GM18505 (cell line): Measurements from ENCODE around the gene NPS.

Experiments used
- ATAC-seq: cut with Tn5 transposase; IDR thresholded peaks from one replicate; pipeline ENCODE4 v1.9.1; 2021; ENCODE audit not compliant: unreplicated experiment
- POLR2A ChIP-seq: IDR thresholded peaks from 4 replicates; pipeline ENCODE4 v1.6.1; 2011; ENCODE audit warnings: borderline replicate concordance; ENCODE audit not compliant: insufficient read depth, insufficient read length; ENCODE audit errors: extremely low read depth

The NPS gene

DNA sequence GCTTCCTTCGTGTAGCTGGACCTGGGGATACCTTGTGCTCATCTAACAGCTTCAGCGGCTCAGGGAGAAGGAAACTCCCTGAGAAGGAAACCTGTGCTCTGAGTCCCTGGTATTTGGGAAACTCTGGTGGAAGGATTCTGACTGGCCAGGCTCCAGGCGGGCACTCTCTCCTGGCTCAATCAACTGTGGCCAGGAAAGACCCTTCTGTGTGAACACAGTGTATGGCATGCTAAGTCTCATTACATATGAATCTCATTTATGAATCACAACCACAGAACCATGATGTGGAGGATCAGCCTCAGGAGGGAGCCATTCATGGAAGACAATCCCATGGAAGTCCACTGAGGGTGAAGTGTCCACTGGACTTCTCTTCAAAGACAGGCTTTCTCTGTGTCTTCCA lies 20.9 kb downstream of the NPS start:
- no peak for TF ChIP-seq POLR2A

DNA sequence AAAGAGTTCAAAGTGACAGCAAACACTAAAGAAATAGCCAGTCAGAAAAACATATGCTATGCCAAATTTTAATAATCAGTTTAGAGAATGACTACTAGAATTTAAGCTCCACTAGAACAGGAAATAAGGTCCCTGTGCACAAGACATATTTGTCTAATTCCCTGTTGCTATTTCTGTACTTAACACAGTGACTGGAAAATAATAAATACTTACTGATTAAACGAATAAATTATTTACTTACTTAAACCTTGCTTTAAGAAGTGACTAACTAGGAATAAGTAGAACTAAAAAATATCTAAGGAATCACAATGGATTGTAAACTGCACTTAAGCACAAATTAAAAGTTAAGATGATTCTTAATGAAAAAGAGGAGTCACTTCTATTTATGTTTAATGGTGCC lies 22.3 kb downstream of the NPS start:
- TF ChIP-seq POLR2A = no peak
- no peak for ATAC-seq

More for the DNA sequence above, 20.9 kb downstream of the NPS start:
- ATAC-seq = no peak

DNA sequence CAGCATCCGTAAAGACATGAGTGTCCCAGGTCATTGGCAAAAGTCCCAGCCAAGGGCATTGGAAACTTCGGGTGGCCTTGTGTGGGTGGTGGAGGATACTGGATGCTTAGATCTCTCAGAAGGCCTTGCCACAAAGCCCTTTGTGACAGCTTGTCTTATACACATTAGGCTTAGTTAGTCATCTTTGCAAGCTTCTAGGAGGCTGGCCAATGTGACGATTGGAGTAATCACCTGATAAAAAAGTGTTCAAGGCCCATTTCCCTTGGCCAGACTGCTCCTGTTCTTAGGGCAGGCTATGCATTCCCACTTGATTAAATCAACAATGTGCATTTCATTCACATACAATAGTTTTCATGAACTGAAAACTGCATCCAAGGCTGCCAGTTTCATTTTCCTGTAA lies 26.9 kb downstream of the NPS start:
- ATAC-seq = no peak
- no peak for TF ChIP-seq POLR2A

DNA sequence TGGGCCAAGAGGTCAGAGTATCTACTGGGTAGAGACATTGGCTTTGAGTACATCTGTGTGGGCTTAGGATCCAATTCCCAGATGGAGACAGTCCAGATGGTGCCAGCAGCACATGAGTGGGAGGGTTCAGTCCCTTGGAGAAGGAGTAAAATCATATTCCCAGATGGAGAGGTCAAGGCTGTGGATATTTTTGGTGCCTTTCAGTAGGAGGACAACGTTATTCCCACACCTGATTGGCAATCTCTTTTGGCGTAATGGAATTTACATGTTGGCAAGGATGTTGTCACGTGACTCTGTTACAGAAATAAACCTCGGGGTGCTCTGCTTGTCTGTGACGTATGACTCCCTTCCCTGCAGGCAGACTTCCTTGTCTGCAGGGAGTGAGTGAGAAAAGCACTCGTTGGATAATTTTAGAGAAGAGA lies 27.6 kb downstream of the NPS start:
- no peak for ATAC-seq

DNA sequence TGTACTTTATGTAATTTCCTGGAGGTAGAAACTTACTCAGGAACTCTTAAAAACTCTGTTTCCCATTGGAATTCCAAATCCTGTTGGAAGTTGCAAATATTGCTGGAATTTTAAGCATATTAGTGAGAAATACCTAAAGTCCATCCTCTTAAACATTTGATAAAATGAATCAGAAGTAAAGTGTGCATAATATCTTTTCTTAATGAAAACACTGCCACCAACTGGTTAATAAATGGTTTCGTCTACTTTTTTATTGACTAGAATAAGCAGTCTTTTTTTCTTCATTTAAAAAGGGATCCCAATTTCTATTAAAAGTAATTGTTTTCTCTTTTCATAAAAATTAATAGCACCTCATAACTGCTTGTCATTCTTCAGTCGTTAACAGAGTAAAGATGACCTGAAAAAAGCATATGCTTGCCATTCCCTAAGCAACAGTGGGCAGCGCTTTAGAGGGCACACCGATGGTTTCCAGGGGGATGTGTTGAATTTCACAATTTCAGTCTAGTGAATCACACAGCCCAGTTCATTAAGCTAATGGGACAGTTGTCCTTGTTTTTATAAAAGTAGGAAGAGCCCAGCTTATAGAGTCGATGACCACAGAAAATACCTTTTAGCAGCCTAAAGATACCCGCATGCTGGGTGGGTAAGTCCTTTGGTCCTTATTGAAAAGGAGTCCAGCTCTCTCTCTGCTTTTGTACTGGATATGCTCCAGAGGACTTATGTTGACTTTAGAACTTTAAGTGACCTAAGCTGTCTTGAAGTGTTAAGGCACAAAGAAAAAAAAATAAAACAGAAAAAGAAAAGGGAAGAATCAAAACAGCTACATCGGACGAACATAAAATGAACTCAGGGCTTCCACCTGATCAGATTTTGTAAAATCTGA lies 28.5 kb downstream of the NPS start:
- no peak for ATAC-seq
- TF ChIP-seq POLR2A = no peak

More for the DNA sequence above, 27.6 kb downstream of the NPS start:
- no peak for TF ChIP-seq POLR2A

DNA sequence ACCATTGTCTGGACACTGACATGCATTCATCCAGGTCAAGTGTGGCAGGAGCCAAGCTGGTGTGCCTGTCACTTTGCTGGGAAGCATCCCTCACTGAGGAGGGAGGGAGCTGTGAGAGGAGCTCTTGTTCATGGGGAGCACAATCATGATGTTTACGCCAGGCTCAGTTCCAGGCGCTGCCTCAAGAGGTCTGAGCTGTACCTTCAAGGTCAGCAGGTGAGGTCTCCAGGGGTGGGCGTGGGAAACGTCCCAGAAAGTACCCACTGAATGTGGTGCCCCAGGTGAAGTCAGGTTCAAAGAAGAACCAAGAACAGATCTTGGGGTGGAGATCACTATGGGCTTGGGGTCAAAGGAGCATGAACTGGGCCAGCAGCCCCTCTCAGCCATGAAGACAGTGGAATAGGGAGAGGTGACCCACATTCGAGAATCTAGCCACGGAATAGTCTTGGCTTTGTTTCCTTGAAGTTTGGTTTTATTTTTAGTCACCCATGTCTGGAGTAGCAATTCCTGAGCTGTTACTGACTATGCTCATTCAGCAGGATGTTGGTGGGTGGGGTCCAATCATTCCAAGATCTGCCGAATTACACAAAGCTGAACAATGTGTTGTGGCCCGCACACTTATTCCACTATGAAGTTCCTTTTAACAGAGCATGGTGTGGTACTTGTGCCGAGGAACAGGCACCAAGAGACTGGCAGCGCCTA lies 29.3 kb downstream of the NPS start:
- TF ChIP-seq POLR2A = no peak
- ATAC-seq = no peak

DNA sequence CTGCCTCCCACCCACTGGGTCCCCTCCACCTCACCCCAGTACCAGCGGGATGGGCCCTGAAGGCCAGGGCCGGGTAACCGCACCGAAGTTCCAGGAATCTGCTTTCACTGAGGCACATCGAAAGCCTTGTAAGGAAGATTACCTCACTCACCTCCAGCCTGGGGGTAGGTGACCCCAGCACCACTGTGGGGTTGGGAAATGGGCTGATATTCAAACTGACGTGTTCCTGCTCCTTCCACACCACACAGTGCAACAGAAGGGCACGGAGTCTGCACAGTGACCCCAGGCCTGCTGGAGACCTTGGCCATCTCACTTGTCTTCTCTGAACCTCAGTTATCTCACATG lies 29.8 kb downstream of the NPS start:
- TF ChIP-seq POLR2A = no peak
- no peak for ATAC-seq

DNA sequence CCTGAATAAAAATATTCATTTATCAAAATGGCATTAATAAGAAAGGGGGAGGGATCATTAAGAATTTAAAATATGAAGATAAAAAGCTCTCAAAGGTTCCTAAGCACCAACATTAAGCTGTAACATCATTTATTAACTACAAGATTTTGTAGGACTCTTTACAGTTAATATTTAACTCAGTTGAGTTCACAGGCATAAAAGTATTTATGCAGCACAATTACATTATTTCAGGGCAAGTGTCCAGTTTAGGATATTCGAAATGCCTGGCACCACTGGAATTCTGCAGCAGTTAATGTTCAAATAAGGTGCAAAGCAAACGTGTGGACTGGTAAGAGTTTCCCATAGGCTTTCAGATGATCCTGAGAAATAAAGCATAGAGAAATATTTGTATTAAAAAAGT lies 30.5 kb downstream of the NPS start:
- TF ChIP-seq POLR2A = no peak
- ATAC-seq = no peak

DNA sequence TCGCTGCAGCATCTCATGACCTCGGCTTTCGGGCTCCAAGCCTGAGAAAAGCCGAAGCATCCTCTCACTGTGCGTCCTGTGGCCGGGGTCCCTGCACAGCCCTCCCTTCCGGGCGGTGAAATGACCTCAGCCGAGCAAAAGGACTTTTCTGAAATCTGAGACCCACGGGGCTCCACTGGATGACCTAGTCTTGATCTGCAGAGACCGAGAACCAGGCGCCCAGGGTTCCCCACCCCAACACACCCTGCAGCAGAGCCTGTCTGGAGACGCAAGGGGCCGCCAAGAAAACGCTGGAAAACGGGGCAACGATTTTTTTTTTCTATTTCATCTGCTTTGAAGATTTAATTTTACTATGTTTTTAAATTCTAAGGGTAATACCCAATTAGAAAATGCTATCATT lies 31.7 kb downstream of the NPS start:
- no peak for TF ChIP-seq POLR2A
- ATAC-seq = no peak

DNA sequence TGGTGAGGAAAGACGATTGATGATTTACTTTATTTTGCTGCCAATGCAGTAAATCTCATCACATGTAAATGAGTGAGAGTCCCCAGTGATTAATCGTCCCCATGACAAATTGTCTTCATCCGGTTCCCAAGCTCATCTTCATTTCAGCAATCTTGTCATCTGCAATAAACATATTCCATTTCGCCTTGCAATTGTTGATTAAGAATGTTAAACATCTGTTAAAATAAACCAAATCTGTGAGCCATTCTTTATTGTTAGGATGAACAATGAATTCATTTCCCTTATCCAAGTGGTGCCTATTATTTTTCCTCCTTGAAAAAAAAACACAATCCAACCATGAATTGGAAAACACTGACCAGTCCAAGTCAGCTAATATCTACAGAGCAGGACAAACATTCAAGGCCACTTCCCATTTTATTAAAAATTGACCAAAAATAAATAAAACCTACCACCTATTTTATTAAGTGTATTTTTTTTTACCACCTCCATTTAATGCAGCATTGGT lies 36.5 kb downstream of the NPS start:
- ATAC-seq = no peak
- TF ChIP-seq POLR2A = no peak

DNA sequence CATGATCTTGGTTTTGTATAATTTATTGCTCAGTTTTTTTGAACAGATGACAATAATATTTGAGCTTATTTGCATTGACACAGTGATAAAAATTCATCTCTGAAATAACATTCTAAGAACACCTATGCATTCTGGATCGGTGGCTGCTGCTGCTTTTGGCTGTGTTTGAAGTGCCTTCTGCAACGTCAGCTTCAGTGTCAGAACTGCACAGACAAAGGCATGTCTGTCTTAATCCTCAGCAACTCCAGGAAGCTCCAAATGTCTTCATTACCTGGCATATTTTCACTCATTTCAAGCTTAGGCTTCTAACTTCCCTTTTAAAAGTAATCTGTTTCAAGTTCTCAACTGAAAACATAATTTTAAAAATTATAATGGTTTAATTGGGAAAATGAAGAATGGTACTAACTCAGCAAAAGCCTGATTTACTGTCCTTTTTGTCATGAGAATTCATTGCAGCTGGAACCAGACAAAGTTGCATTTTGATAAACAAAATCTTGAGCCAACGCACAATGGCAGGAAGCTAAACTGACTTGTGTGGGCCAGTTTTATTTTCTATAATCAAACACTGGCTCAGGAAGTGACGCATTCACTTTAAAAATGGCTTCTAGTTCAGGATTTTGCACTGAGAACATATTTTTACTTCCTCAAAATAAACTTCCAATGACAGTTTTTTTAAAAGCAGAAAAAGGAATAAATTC lies 38.7 kb downstream of the NPS start:
- ATAC-seq = no peak

DNA sequence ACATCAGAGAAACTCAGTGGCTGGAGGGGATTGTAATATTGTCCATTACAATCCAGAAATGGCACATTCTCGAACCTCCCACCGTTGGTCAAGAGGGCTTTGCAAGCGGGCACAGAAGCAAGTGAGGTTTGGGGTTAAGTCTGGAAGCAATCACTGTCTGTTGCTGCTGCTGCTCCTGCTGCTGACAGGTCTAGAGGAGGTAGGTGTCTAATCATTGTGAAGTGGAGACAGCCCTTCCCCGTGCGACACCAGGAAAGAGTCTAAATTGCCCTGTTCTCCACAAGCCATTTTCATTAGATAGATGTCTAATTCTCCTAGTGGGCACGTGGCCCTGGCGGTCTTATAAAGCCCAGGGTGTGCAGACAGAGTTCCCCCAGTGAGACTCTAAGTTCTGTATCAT lies 43.5 kb downstream of the NPS start:
- TF ChIP-seq POLR2A = no peak
- no peak for ATAC-seq

More for the DNA sequence above, 38.7 kb downstream of the NPS start:
- no peak for TF ChIP-seq POLR2A

DNA sequence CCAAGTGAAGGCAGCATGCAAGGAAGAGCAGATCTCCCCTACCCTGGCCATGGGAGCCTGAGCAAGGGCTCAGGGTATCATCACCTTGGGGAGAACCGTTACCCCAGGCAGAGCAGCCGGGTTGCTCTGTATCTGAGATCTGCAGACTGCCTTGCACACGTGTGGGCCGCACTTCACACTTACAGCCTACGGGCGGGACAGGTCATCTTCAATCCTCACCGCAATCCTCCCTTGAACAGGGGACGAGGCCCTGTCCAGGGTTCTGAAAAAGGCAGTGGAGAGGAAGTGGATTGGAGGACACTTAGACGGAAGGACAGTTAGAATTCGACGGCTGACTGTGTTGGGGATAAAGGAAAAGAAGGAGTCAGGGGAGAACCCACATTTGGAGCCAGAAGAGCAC lies 51.4 kb downstream of the NPS start:
- no peak for TF ChIP-seq POLR2A
- ATAC-seq = no peak
